HCEC 1CT (cell line): Measurements from ENCODE around the gene ALAS1.
A peak's percentile ranks its signal among the peaks of the same experiment; 100 is the strongest.

Experiments
- DNase-seq: peaks from one replicate; pipeline ENCODE4 v3.0.0-alpha.2; 2017

ALAS1 gene

GRCh38 chr3:52237657-52238172 lies 39.8 kb downstream of the ALAS1 start:
- peak; percentile 88 for DNase-seq

- DNase-seq = peak; percentile 20
Observed at GRCh38 chr3:52238193-52238760, 40.3 kb downstream of the ALAS1 start.

GRCh38 chr3:52238761-52239701 lies 41.1 kb downstream of the ALAS1 start, which contains the start of gene TWF2:
TWF2 (minus strand) TSS chr3:52239158; CDS start chr3:52239016, 142 bp downstream.
- DNase-seq = peak; percentile 71

GRCh38 chr3:52240059-52240885 lies 42.3 kb downstream of the ALAS1 start:
- peak; percentile 92 for DNase-seq

GRCh38 chr3:52240886-52241370 lies 43.0 kb downstream of the ALAS1 start:
- no peak for DNase-seq

- DNase-seq = no peak
Observed at GRCh38 chr3:52242039-52242438, 44.1 kb downstream of the ALAS1 start.

GRCh38 chr3:52243791-52244628 lies 46.0 kb downstream of the ALAS1 start:
- peak; percentile 21 for DNase-seq

GRCh38 chr3:52245322-52246263 lies 47.6 kb downstream of the ALAS1 start, which contains the start of gene PPM1M:
PPM1M (plus strand) TSS chr3:52245759; CDS start chr3:52245825, 66 bp downstream.
- DNase-seq = peak; percentile 26

- DNase-seq = no peak
Observed at GRCh38 chr3:52246264-52246620, 48.3 kb downstream of the ALAS1 start.

GRCh38 chr3:52246728-52247408 lies 48.9 kb downstream of the ALAS1 start:
- no peak for DNase-seq

- no peak for DNase-seq
Observed at GRCh38 chr3:52247409-52248164, 49.6 kb downstream of the ALAS1 start.

GRCh38 chr3:52248165-52248541 lies 50.2 kb downstream of the ALAS1 start:
- no peak for DNase-seq

GRCh38 chr3:52248816-52249547 lies 51.0 kb downstream of the ALAS1 start:
- no peak for DNase-seq

- no peak for DNase-seq
Observed at GRCh38 chr3:52249683-52250082, 51.7 kb downstream of the ALAS1 start.

GRCh38 chr3:52250122-52250521 lies 52.2 kb downstream of the ALAS1 start:
- DNase-seq = no peak

- no peak for DNase-seq
Observed at GRCh38 chr3:52253314-52254304, 55.6 kb downstream of the ALAS1 start.

- no peak for DNase-seq
Observed at GRCh38 chr3:52254608-52255007, 56.6 kb downstream of the ALAS1 start.
